ENCODE results near the gene TROAP.

Gene TROAP

DNA sequence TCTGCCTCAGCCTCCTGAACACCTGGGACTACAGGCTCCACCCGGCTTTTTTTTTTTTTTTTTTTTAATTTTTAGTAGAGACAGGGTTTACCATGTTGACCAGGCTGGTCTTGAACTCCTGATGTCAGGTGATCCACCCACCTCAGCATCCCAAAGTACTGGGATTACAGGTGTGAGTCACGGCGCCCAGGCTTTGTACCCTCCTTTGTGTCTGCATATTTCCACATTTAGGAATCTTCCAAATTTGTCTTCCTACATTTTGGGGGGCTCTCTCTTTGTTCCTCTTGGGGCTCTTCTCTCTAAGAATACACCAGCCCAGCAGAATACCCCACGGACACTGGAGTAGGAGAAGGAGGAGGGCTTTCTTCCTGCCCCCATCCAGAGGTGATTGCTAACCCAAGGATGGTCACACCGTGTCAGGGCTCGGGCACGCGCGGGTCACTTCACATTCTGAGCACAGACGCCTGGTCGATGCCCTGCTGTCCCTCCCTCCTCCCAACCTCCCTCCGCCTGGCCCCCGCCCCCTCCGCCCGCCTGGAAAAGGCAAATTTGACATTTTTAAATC lies 21.5 kb downstream of the TROAP start:
- no peak for DNase-seq

DNA sequence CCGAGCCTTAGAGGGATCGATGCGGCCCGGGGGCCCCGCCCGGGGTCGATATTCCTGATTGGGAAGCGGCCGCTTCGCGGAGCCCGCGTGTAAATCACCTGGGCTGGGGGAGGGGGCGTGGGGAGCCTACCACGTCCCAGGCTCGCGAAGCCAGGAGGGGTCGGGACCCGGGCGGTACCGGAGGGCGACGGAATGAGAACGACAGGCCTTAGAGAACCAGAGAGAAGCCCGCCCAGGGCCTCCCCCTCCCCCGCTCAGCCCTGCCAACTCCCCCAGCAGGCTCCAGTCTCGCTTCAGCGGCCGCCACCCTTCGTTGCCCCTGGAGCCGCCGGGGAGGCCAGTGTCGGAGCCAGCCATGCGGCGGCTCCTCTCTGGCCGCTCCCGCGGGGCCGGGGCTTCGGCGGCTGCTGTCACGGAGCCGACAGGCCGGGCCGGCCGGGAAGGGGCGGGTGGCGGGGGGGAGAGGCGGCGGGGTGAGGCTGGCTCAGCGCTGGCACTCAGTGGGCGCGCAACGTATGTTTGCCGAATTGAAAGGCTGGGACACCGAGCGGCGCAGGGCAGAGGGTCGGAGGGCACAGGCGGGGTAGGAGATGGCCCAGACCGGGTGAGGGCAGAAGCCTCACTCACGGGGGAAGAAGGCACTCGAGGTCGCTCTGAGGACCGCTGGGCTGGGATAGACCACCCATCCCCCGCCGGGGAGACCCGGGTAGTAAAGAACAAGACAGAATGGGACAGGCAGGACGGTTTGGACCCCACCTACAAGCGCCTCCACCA lies 22.2 kb downstream of the TROAP start:
- peak; percentile 17 for DNase-seq

DNA sequence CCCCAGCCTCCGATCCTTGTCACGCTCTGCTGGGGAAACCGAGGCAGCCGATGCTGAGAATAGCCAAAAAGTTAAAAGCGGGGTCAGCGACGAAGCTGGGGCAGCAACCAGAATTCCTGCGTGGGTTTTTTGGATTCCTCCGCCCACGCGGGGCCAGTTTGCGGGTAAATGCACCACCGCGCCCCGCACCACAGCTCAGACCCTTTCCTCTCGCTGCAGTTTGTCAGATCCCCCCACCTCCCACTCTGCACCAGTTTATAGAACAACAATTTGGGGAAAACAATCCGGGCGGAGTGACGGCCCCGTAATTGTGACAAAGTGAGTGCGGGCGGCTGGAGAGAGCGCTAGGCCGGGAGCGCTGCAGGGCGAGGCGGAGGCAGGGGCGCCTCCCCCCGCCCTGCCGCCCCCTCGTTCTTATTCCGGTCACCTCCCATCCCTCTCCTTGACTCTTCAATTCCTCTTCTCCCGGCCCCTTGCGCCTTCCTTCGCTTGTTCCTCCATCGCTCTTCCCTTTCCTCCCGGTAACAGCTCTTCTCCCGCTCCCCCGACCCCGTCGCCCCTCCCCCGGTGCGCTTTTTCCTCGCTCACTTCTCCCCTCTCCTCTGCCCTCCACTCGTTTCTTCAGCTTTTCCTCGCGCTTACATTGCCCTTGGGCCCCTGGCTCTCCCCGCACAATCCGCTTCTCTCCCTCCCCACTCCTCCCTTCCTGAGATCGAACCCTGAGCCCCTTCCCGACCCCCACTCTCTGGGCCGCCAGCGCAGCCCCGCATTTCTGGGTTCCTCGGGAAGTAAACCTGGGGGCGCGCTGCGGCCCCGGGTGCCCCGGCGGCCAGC lies 23.0 kb downstream of the TROAP start:
- no peak for DNase-seq

DNA sequence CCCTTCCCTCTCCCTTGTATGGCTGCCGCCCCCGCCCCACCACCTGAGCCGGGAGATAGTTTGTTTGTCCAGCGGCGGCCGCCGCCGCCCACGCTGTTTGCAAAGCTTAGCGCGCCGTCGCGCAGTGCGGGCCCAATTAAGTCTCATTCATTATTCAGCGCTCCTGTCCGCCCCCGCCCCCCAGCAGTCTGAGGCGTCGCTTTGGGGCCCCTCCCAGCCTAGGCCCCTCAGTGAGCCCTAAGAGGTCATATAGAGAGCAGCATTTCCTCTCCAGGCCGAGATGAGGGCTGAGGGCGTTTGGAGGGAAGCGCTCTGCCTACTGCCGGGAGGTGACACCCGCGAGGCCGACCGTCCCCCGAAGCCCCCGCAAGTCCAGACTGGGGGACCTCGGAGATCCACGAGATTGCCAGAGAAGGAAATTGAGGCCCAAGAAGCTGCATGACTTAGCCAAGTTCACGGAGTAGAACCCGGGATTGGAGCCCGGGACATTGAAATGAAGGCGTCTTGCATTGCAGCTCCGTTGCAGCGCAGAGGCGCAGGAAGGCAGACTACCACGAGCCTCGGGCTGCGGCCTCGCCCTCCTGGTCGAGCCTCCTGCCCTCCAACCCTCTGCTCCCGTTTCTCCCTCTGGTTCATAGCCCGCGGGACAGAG lies 23.7 kb downstream of the TROAP start, which contains the start of gene DNAJC22:
Gene DNAJC22 (plus strand): TSS at position 230 of the 652 bp plus-strand sequence. CDS start 1,985 bp downstream, outside the sequence.
- DNase-seq: peak; percentile 47

DNA sequence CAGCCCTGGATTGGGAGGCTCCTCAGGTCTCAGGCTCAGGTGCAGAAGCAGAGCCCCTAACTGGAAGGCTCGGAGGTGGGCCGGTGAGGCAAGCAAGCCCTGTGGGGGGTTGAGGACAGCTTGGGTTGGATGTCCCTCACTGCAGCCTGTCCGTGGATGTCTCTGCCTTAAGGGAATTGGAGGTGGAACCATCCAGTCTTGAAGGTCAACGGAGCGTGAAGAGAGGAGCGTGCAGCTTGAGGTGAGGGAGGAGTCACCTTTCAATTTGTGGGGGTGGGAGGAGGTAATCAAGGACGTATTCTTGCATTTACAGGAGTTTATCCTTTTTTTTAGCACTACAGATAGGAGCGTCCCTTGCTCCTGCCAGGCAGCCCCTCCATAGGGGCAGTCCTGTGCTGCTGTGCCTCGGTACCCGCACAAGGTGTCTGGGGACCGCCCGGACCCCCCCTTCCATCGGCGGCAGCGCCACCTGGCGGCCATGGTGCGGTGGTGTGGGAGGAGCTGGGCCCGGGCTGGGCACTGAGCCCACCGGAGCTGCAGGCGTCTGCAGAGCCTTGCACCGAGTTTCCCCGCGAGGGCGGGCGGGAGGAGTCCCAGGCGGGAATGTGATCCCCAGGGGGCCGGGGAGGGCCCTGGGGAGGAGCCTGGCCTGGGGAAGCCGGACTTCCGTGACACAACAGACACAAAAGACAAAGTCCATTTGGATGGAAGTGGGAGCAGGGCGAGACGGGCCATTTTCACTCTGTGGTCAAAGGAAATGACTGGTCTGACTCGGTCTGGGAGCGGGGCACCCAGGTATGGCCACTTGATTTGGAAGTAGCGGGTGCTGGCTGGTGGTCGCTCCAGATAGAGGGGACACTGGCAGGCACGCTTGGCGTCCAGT lies 24.5 kb downstream of the TROAP start:
- DNase-seq: peak; percentile 83

DNA sequence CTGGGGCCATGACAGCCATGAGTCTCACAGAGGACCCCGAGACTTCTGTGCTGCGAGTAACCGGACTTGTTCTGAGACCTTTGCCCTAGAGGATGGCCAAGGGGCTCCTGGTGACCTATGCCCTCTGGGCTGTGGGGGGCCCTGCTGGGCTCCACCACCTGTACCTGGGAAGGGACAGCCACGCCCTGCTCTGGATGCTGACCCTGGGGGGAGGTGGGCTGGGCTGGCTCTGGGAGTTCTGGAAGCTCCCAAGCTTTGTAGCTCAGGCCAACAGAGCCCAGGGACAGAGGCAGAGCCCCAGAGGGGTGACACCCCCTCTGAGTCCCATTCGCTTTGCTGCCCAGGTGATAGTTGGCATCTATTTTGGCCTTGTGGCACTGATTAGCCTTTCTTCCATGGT lies 25.7 kb downstream of the TROAP start:
- DNase-seq: no peak

DNA sequence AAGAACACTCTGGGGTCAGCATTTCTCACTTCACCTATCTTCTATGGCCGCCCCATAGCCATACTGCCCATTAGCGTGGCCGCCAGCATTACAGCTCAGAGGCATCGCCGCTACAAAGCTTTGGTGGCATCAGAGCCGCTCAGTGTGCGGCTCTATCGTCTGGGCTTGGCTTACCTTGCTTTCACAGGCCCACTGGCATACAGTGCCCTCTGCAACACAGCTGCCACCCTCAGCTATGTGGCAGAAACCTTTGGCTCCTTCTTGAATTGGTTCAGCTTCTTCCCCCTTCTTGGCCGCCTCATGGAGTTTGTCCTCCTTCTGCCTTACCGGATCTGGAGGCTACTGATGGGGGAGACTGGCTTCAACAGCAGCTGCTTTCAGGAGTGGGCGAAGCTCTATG lies 26.2 kb downstream of the TROAP start:
- no peak for DNase-seq

DNA sequence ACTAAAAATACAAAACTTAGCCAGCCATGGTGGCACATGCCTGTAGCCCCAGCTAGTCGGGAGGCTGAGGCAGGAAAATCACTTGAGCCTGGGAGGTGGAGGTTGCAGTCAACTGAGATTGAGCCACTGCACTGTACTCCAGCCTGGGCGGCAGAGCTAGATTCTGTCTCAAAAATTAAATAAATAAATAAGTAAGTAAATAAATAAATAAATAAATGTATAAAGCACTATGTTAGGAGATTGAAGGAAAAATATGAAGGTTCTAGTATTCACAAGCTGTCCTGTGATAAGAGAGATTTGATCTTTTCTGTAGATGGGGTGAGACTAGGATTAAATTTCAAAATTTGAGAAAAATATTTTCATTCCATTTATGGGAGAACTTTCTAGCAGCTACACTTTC lies 29.3 kb downstream of the TROAP start:
- no peak for DNase-seq

DNA sequence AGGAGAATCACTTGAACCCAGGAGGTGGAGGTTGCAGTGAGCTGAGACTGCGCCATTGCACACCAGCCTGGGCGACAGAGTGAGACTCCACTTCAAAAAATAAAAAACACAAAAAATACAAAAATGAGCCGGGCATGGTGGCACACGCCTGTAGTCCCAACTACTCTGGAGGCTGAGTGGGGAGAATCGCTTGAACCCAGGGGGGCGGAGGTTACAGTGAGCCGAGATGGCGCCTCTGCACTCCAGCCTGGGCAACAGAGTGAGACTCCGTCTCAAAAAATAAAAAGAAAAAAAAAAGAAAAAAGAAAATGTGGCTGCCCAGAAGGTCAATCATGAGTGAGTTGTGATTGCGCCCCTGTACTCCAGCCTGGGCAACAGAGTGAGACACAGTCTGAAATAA lies 32.9 kb downstream of the TROAP start:
- no peak for DNase-seq

DNA sequence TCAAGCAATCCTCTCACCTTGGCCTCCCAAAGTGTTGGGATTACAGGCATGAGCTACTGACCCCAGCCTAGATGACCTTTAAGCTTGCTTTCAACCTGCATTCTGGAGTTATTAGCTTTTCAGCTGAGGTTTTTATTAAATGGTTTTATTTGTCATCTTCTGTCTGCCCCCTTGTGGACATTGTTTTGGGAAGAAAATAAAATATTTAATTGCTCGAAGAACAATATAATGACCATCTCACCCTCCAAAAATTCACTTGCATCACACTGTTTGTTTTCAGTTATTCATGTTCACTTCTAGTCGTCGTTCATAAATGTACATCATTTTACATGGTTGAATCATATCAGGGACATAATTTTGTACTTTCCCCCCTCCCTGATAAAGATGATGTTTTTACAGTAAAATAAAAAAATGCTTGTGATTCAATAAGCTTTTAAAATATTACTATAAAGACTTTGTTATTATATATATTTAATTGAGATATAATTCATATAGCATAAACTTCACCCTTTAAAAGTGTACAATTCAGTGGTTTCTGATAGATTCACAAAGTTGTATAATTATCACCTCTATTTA lies 34.1 kb downstream of the TROAP start:
- DNase-seq: no peak

DNA sequence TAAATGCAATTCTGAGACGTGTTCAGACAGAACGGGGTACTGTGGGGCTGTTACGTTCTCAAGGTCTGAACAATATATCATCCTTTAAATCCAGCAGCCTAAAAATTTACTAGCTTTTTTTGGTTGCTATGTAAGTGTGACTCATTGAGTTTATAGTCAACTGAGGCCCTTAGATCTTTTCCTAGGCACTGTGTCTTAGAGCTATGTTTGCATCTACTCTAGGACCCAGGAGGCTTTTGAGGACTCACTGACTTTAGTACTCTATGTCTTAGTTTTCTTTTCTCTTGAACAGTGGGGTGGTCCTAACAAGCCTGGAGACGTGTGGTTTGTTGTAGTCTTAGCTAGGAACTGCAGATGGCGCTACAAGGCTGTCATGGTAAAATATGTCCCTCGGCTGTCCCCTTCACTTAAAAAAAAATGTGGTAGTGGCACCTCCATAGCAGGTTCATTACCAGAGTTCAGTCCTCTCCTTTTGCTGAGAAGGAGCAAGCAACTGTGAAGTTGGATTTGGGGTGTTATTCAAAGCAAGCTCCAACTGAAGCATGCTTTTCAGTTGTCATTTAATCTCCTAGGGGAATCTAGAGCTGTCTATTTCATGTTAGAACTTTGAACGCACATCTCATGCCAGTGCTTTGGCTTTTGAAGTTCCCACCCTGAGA lies 35.6 kb downstream of the TROAP start:
- DNase-seq: peak; percentile 51

DNA sequence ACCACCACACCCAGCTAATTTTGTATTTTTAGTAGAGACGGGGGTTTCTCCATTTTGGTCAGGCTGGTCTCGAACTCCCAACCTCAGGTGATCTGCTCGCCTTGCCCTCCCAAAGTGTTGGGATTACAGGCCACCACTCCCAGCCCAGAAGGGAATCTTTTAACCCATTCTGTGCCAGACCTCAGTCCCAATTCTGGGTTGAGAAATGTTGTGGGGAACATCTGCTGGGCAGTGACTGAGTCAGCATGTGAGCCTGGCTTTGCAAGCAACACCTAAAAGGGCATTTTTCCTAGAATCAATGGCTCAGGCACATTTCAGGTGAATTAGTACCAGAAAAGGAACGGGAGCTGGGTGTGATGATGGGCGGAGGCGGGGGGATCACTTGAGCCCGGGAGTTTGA lies 36.6 kb downstream of the TROAP start:
- DNase-seq: no peak

DNA sequence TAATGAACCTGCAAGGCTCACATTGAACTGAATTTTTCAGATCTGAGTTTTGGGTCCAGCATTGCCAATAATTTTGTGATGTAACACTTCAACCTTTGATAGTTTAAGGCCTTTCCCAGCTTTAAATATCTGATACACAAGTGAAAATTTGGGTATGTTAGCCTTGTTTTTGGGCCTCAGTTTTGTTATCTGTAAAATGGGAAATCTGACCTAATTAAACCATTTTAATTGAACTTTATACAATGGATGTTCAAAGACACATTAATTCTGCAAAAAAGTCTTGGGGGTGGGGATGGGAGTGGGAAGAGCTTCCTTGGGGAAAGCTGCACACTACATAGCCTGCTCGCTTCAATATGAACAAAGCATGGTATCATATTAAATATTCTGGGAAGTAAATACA lies 39.0 kb downstream of the TROAP start:
- DNase-seq: no peak

DNA sequence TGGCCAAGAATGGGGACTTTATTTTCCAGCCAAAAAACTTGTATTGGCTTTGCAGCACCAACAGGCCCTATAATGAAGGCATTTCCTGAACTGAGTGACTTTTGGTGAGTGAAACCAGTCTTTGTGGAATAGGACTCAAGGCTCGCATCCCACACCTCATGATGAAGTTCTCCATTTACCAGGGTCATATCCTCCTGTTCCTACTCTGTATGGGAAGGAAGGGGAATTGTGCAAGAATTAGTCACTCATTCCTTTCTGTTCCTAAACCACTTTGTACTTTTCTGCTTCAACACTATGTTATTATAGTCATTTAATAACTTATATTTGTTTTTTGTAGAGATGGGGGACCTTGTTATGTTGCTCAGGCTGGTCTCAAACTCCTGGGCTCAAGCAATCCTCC lies 41.9 kb downstream of the TROAP start:
- no peak for DNase-seq

DNA sequence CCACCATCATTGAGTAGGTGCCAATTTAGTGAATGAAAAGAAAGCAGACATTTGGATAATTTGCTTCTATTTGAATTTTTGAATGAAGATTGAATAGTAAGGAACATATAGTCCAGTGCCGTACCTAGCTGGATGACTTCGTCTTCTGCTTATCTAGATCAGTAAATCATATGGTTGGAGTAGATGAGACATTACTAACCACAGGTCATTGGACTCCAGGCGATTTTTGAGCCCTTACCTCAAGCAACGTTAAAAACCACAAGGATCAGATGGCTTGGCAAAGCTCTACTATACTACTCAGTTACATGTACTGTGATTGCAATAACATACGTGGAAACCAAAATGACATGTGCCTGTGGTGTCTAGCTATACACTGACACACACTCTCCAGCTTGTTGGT lies 42.5 kb downstream of the TROAP start:
- no peak for DNase-seq

DNA sequence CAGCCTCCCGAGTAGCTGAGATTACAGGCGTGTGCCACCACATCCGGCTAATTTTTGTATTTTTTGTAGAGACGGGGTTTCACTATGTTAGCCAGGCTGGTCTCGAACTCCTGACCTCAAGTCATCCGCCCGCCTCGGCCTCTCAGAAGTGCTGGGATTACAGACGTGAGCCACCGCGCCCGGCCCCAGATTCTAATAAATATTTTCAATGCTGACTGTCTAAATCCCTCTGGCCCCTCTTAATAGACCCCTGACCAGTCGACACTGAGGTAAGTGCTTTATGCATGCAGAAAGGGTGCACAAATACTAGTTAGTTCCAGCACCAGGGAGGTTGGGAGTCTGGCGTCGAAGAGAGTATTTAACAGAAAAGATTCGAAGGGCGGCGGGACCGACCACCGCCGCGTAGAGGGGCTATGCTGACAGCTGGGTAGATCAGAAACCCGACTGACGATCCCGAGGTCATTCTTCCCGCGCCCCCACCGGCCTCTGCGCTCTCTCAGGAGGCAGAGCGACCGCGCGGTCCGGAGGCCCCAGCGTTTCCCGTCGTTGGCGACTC lies 43.1 kb downstream of the TROAP start:
- DNase-seq: no peak

DNA sequence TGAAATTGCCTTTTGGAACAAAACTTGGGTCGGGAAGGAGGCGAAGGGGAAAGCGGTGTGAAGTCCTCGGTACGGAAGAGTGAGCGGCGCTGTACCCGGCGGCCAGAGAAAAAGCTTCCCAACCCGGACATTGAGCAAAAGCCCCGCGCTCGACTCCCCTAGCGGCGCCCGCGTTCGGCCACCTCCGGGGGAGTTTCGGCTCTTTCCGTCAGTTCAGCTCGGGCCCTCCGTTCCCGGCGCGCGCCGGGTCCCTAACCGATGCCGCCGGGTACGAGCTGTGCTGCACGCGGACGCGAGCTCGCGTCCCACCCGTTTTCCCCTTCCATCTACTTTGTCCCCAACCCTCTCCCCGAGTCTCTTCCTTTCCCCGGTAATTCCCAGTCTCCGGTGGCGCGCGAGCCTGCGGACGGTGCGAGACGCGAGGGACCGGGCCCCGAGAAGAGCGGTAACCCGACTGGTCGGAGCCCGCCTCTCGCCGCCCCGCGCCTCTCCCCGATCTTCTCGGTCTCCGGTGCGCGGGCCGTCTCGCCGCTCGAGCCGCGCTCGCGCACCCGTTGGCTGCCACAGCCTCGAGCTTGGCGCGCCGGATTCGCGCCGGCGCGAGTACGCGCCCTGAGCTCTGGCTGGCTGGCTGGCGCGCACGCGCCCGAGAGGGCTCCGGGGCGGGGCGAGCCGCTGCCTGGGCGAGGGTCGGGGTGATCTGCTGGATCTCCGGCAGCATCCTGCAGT lies 43.8 kb downstream of the TROAP start:
- peak; percentile 87 for DNase-seq

DNA sequence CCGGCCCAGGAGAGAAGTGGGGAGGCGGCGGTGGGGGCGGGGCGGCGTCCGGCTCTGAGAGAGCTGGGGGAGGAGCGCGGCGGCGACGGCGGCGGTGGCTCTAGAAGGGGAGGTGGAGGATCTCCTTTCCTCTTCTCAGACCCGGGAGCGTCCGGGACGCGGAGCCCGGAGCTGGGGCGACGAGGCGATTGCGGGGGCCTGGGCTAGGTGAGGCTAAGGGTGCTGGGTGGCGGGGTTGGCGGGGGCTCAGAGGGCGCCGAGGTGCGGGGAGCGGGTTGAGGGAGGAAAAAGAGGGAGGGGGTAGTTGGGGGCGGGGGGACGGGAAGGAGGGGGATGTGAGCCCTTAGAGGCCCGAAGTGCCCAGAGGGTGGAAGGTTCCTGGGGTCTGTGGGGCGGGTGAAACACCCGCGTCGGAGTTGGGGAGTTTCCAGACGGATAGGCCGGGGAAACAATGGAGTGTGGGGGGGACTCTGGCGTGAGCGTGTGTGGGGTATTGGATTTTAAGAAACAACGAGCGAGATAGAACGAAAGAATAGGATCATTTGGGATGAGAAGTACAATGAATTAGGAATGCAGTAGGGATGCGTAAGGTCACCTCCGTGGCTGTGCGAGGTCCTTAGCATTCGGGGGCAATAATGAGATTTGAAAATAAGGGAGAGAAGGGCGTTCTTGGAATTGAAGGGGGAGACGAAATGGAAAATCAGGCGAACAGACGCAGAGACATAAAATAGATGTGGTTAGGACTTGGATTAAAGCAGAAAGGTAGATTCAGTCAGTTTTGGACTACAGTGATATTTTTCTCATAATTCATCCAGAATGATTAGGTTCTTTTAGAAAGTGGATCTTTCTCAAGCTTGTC lies 44.6 kb downstream of the TROAP start, which contains the start of gene SPATS2:
Gene SPATS2 (plus strand): TSS at position 82 of the 859 bp plus-strand sequence. CDS start 93,551 bp downstream, outside the sequence.
- DNase-seq: no peak

DNA sequence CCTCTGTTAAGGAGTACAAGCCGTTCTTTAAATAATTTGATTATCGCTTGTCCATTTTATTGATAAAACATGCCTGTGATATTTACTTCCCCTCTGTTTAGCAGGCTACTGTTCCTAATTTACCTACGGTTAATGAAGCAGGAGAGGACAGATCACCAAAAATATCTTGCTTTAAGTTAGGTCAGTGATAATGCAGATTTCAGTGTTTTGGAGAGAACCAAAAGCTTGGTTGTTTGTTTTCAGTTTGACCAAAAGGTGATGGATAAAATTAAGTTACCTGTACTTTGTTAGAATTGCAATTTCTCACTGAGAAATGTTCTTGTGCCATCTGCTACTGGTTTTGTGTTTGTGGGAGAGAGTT lies 45.2 kb downstream of the TROAP start:
- no peak for DNase-seq
